Measurements from ENCODE around the gene MINDY4B.

GRCh38 chr3:150936693-150937092, 31.5 kb upstream of the MINDY4B start:
- TF ChIP-seq, protein P1, sequence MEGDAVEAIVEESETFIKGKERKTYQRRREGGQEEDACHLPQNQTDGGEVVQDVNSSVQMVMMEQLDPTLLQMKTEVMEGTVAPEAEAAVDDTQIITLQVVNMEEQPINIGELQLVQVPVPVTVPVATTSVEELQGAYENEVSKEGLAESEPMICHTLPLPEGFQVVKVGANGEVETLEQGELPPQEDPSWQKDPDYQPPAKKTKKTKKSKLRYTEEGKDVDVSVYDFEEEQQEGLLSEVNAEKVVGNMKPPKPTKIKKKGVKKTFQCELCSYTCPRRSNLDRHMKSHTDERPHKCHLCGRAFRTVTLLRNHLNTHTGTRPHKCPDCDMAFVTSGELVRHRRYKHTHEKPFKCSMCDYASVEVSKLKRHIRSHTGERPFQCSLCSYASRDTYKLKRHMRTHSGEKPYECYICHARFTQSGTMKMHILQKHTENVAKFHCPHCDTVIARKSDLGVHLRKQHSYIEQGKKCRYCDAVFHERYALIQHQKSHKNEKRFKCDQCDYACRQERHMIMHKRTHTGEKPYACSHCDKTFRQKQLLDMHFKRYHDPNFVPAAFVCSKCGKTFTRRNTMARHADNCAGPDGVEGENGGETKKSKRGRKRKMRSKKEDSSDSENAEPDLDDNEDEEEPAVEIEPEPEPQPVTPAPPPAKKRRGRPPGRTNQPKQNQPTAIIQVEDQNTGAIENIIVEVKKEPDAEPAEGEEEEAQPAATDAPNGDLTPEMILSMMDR (IDR thresholded peaks at IDR 0.05; ENCODE audit: low read length): no peak
- no peak for TF ChIP-seq EZH2 (IDR thresholded peaks at IDR 0.05; ENCODE audit: borderline replicate concordance, low read length)
